GM19324 (cell line): Measurements from ENCODE around the gene ZNF273.

Experiments
- ATAC-seq: cut with Tn5 transposase; IDR thresholded peaks from one replicate; pipeline ENCODE4 v1.9.1; 2021; ENCODE audit warnings: mild to moderate bottlenecking, moderate library complexity; ENCODE audit not compliant: unreplicated experiment, low FRiP score

ZNF273 gene

GRCh38 chr7:64876792-64877713 is 26.0 kb upstream of the ZNF273 start:
- no peak for ATAC-seq

- no peak for ATAC-seq
These were observed 25.1 kb upstream of the ZNF273 start for GRCh38 chr7:64877714-64878610.

- ATAC-seq, result no peak
These were observed 24.4 kb upstream of the ZNF273 start for GRCh38 chr7:64878684-64879083.

GRCh38 chr7:64879086-64879730 is 23.9 kb upstream of the ZNF273 start:
- ATAC-seq, result no peak

- no peak for ATAC-seq
These were observed 23.3 kb upstream of the ZNF273 start for GRCh38 chr7:64879800-64880199.

GRCh38 chr7:64880322-64881297 is 22.5 kb upstream of the ZNF273 start:
- no peak for ATAC-seq

GRCh38 chr7:64881461-64882287 is 21.4 kb upstream of the ZNF273 start:
- no peak for ATAC-seq

GRCh38 chr7:64882341-64883112 is 20.5 kb upstream of the ZNF273 start:
- ATAC-seq, result no peak

- no peak for ATAC-seq
These were observed 19.8 kb upstream of the ZNF273 start for GRCh38 chr7:64883113-64883905.

GRCh38 chr7:64884085-64884912 is 18.8 kb upstream of the ZNF273 start:
- no peak for ATAC-seq

- no peak for ATAC-seq
These were observed 18.1 kb upstream of the ZNF273 start for GRCh38 chr7:64884913-64885370.

GRCh38 chr7:64885520-64886240 is 17.4 kb upstream of the ZNF273 start:
- no peak for ATAC-seq

- ATAC-seq, result no peak
These were observed 16.0 kb upstream of the ZNF273 start for GRCh38 chr7:64886956-64887545.

GRCh38 chr7:64887756-64888508 is 15.1 kb upstream of the ZNF273 start:
- ATAC-seq, result no peak

- no peak for ATAC-seq
These were observed 14.5 kb upstream of the ZNF273 start for GRCh38 chr7:64888561-64888900.
